ENCODE results near the gene FAM72B. TPM values are rescaled to one million over a fixed set of nuclear protein-coding genes. Genes with fewer than 3 reads are reported as not detected.
"Not testable (repeated sequence)": the region's sequence is repeated elsewhere in the genome, so short reads cannot be mapped to it uniquely, and the experiment has no call there.

Gene FAM72B
- polyA plus RNA-seq (2013, experiment 1 of 2), result 9.7 TPM
- 14.8 TPM for polyA plus RNA-seq (2013, experiment 2 of 2)

DNA sequence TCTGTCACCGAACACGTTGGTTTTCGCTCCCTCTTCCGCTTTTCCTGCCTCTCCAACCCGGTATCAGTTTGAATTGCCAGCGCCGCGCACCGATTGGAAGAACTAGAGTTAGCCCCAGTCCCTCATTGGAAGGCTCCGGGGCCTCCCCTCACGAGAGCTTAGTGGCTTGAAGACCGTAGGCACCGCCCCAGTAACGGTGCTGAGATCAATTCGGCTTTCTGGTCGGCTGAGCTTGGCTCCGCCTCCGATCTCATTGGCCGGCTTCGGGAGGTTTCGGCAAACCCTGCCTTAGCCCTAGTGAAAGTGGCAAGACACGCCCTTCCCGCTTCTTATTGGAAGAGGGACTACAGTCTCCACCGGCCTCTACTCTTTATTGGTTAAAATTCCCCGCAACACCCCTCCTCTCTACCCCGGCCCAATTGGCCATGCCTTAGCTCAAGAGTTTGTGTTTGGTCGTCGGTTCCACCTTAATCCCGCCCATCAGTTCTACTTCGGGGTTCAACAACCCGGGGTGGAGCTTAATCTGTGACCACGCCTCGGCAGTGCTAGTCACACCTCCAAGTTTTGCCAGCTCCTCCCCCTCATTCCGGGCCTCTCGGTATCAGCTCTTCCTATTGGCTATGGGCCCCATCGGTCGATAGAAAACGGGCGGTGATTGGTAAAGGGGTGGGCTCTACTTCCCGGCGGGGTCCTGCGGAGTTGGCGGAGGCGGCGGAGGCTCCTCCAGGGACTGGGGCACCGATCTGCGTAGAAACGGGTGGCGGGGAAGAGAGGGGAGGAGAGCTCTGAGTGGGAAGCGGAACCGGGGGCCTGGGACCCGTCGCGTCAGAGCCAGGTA lies at the start of gene FAM72B, which contains the start of gene SRGAP2C:
Gene FAM72B (minus strand): TSS at position 51 of the 838 bp plus-strand sequence. CDS start 851 bp downstream, outside the sequence.
Gene SRGAP2C (plus strand): TSS at position 686 of the 838 bp plus-strand sequence. CDS start 2,472 bp downstream, outside the sequence.
- H3K9ac ChIP-seq (ENCODE audit: low read depth, low read length); H3K4me1 ChIP-seq (ENCODE audit: insufficient read depth, low read length); H3K27me3 ChIP-seq (ENCODE audit: insufficient read depth, low read length); H3K9me3 ChIP-seq (ENCODE audit: insufficient read depth, low read depth, low read length); H3K36me3 ChIP-seq (ENCODE audit: insufficient read depth, low read length): not testable (repeated sequence)
- peak within 1 kb of the TSS; percentile 56 for H3K4me3 ChIP-seq (ENCODE audit: low read length)
- peak within 1 kb of the TSS; percentile 64; the same call in 1 of the 2 replicates for H3K27ac ChIP-seq (ENCODE audit: low read depth, low read length)
- 0% methylated on average over 31 of the region's 54 CpGs for WGBS

DNA sequence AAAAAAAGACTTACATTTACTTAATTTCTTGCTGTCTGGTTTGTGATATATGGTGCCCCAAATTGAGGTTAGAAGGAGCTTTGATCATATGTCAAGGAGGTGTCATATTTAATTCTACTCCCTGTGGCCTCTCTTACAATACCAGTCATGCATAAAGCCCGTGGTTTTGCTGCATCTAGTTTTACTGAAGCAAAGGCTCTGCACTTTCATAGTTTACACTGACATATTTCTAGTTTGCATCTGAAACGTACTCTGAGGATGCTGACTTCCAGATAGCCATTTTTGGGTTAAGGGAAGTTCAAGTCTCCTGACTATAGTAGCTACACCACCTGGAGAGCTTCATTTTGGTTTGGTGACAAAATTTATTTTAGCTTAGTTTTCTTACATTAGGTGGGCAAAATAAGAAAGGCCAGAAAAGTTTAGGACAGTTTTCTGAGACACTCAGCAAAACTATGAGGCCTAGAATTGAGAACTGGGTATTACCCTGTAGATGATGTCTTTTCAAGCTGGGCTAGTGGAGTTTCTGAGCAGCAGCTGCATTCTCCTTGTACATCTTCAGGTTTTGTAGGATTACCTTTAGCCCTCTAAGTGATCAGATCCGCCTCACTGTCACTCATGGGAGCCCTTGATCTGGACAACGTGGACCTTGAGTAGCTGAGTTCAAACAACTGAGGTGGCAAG lies 48.4 kb upstream of the FAM72B start:
- not testable (repeated sequence) for H3K27me3 ChIP-seq (ENCODE audit: insufficient read depth, low read length); H3K9me3 ChIP-seq (ENCODE audit: insufficient read depth, low read depth, low read length); H3K9ac ChIP-seq (ENCODE audit: low read depth, low read length); H3K36me3 ChIP-seq (ENCODE audit: insufficient read depth, low read length); H3K4me1 ChIP-seq (ENCODE audit: insufficient read depth, low read length); H3K27ac ChIP-seq (ENCODE audit: low read depth, low read length); H3K4me3 ChIP-seq (ENCODE audit: low read length)
- 81% methylated on average over 1 of the region's 4 CpGs for WGBS

DNA sequence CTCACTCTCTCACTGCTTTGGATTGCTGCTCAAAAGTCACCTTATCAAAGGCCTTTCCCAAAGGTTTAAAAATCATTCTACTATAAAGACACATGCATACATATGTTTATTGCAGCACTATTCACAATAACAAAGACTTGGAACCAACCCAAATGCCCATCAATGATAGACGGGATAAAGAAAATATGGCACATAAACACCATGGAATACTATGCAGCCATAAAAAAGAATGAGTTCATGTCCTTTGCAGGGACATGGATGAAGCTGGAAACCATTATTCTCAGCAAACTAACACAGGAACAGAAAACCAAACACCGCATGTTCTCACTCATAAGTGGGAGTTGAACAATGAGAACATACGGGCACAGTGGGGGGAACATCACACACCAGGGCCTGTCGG lies 46.5 kb upstream of the FAM72B start:
- not testable (repeated sequence) for H3K9ac ChIP-seq (ENCODE audit: low read depth, low read length); H3K27ac ChIP-seq (ENCODE audit: low read depth, low read length); H3K4me1 ChIP-seq (ENCODE audit: insufficient read depth, low read length); H3K9me3 ChIP-seq (ENCODE audit: insufficient read depth, low read depth, low read length); H3K27me3 ChIP-seq (ENCODE audit: insufficient read depth, low read length); H3K36me3 ChIP-seq (ENCODE audit: insufficient read depth, low read length); H3K4me3 ChIP-seq (ENCODE audit: low read length)
- 100% methylated on average over 1 of the region's 4 CpGs for WGBS

DNA sequence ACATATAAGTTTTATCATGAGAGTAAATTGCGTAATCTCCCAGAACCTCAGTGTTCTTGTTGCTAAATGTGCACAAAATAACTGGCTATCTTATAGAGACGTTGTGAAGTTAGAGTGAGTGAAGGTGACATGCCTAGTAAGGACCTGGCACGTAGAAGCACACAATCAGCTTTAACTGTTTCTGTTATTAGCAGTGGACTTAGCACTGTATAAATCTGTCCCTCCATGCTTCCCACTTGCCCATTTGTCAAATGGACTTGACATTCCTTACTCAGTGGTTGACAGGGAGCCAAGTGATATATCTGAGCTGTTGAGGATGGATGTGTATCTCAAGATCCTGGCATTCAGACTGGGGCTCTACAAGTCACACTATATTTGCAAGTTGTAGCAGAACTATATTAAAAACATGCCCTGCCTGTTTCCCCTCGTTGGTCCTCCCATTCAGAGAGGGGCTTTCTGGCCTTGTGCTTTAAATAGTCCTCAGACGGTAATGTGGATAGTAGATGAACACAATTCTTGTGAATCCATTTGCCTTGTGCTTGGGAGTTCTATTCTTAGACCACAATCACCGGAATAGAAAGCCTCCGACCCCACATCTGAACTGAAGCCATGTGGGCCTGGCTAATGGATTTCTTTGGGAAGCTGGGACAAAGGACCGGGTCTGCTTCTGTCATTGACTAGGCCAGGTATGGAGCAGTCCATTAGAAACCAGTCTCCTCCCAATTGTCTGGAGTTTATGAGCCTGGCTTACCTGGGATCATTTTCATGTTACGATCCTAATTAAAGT lies 43.6 kb upstream of the FAM72B start:
- not testable (repeated sequence) for H3K4me1 ChIP-seq (ENCODE audit: insufficient read depth, low read length); H3K4me3 ChIP-seq (ENCODE audit: low read length); H3K27me3 ChIP-seq (ENCODE audit: insufficient read depth, low read length); H3K27ac ChIP-seq (ENCODE audit: low read depth, low read length); H3K9ac ChIP-seq (ENCODE audit: low read depth, low read length); H3K9me3 ChIP-seq (ENCODE audit: insufficient read depth, low read depth, low read length); H3K36me3 ChIP-seq (ENCODE audit: insufficient read depth, low read length)
- no CpG with 5 or more reads among the region's 9 CpGs for WGBS

DNA sequence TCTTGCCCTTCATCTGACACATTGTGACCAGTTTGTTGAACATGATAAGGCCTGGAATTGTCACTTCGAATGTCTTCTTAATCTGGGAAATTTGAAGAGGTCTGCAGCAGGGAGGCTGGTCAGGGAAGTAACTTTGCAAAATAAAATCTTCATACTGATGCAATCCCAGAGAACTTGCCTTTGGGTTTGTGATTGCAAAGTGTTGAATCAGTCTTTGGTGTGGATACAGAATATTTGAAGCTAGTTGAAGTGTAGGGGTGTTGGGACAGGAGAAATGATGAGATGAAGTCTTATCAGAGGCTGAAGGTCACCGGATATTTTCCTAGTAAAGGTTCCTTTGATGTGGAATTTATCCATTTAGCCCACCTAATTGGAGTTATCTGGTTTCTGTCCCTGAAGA lies 42.8 kb upstream of the FAM72B start:
- WGBS, result 100% methylated on average over 1 of the region's 2 CpGs
- not testable (repeated sequence) for H3K9ac ChIP-seq (ENCODE audit: low read depth, low read length); H3K36me3 ChIP-seq (ENCODE audit: insufficient read depth, low read length); H3K9me3 ChIP-seq (ENCODE audit: insufficient read depth, low read depth, low read length); H3K27me3 ChIP-seq (ENCODE audit: insufficient read depth, low read length); H3K4me3 ChIP-seq (ENCODE audit: low read length); H3K27ac ChIP-seq (ENCODE audit: low read depth, low read length); H3K4me1 ChIP-seq (ENCODE audit: insufficient read depth, low read length)

DNA sequence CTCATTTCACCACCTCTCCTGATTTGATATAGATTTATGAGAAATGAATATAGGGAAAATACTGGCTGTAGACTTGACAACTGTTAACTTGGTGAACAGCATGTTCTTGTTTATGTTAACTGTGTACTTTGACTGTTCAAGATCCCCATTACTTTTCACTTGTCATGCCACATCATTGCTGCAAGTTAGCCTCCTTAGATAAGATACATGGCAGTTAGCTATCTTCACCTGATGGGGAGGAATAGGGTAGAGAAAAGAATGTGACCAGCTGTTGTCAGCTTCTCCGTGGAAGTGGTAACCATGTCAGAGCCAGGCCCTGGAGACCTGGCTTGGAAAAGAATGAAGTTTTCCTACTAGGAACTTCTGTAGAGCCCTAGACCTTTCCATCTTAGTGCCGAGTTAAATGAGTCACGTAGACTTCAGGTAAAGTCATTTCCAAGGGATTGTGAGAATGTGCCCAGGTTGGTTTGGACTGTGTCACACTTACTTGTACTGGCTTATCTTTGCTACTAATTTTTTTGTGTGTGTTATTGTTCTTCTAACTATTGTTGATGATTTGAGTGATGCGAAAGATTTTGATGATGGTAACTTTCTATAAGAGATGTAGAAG lies 42.3 kb upstream of the FAM72B start:
- not testable (repeated sequence) for H3K36me3 ChIP-seq (ENCODE audit: insufficient read depth, low read length); H3K4me1 ChIP-seq (ENCODE audit: insufficient read depth, low read length); H3K27me3 ChIP-seq (ENCODE audit: insufficient read depth, low read length); H3K27ac ChIP-seq (ENCODE audit: low read depth, low read length); H3K9me3 ChIP-seq (ENCODE audit: insufficient read depth, low read depth, low read length); H3K4me3 ChIP-seq (ENCODE audit: low read length); H3K9ac ChIP-seq (ENCODE audit: low read depth, low read length)
- WGBS, result 90% methylated on average over 2 of the region's 4 CpGs

DNA sequence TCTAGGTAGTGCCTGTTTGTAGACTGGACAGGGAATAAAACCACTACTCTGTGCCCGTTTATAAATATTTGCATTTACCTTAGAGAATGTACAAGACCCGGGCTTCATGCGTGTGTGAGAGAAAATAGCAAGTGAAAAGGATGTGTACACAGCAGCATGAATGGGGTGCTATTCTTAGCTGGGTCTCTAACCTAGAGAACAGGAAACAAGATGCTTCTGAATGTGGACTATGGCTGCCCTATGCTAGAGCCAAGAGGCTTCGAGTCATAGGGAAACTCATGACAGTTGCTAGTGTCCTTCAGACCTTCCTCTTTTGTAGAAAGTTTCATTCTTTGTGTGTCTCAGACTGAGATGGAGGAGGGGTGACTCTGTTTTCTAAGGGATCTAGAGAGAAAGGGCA lies 40.6 kb upstream of the FAM72B start:
- H3K36me3 ChIP-seq (ENCODE audit: insufficient read depth, low read length); H3K4me3 ChIP-seq (ENCODE audit: low read length); H3K4me1 ChIP-seq (ENCODE audit: insufficient read depth, low read length); H3K27ac ChIP-seq (ENCODE audit: low read depth, low read length); H3K9me3 ChIP-seq (ENCODE audit: insufficient read depth, low read depth, low read length); H3K9ac ChIP-seq (ENCODE audit: low read depth, low read length); H3K27me3 ChIP-seq (ENCODE audit: insufficient read depth, low read length): not testable (repeated sequence)
- WGBS, result 100% methylated on average over 1 of the region's 4 CpGs

DNA sequence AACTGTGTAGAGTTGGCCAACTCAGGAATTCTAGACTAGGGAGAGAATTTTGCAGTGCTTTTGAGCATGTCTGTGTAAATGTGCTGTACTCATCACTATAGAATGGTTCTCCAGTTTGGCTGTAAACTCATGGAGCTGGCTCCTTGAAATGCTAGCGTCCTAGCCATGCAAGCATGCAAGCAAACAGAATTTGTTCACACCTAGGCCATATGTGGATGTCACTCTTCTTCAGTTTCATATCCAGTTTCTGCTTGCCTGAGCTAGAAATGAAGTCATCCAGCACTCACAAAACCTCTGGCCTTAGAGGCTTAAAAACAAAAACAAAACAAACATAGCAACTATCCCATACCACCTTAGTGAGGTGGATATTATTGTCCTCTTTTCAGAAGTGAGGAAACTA lies 37.6 kb upstream of the FAM72B start:
- not testable (repeated sequence) for H3K27ac ChIP-seq (ENCODE audit: low read depth, low read length); H3K4me3 ChIP-seq (ENCODE audit: low read length); H3K27me3 ChIP-seq (ENCODE audit: insufficient read depth, low read length); H3K9me3 ChIP-seq (ENCODE audit: insufficient read depth, low read depth, low read length); H3K4me1 ChIP-seq (ENCODE audit: insufficient read depth, low read length); H3K36me3 ChIP-seq (ENCODE audit: insufficient read depth, low read length); H3K9ac ChIP-seq (ENCODE audit: low read depth, low read length)
- 90% methylated on average over 1 of the region's 1 CpG for WGBS

DNA sequence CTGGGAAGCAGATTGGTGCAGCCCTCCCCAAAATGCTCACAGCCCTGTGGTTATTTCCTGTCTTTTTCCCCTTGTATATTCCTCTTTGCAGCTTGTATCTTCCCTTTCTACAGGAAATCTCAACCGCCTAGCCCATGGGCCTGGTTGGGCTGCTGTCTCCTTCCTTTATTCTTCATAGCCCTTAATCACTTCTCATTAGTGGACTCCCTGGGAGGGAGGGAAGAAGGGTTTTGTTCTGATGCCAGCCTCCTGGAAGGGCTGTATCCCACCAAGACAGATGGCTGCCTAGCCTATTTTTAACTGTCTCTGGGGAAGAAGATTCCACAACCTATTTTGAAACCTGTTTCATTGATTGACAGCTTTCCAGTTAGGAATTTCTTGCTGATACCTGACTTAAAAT lies 32.5 kb upstream of the FAM72B start:
- H3K27ac ChIP-seq (ENCODE audit: low read depth, low read length); H3K27me3 ChIP-seq (ENCODE audit: insufficient read depth, low read length); H3K9ac ChIP-seq (ENCODE audit: low read depth, low read length); H3K4me1 ChIP-seq (ENCODE audit: insufficient read depth, low read length); H3K36me3 ChIP-seq (ENCODE audit: insufficient read depth, low read length); H3K9me3 ChIP-seq (ENCODE audit: insufficient read depth, low read depth, low read length); H3K4me3 ChIP-seq (ENCODE audit: low read length): not testable (repeated sequence)
- WGBS, result no CpG with 5 or more reads among the region's 1 CpG

DNA sequence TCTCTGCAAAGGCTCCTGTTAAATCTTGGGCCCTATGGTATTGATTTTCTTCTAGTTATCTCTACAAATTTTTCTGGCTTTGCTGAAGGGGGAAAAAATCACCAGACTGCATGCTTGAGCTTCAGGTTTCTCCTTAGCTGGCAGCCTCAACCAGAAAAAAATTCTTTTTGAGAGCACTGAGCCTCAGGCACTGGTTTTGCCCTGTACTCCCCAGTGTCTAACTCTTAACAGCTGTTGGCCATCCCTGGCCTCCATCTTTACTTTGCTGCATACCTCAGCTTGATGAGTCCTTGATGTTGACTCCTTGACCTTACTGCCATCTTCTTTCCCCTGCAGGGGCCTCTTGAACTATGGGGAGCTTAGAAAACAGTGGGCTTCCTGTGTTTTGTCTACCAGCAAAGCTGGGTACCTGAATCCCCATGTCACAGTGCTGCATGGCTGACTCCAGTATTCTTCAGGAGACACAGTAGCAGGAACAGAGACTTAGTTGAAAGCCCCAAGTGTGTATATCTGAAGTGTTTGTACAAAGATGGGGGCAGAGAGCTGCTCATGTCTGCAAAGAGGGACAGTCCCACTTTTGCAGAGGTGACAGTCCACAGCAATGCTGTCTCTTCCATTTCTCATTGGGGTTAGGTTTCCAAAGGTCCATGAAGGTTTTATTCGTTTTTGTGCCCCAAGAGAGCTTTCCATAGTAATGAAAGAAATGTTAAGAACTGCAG lies 31.7 kb upstream of the FAM72B start:
- not testable (repeated sequence) for H3K27ac ChIP-seq (ENCODE audit: low read depth, low read length); H3K4me1 ChIP-seq (ENCODE audit: insufficient read depth, low read length); H3K9me3 ChIP-seq (ENCODE audit: insufficient read depth, low read depth, low read length); H3K36me3 ChIP-seq (ENCODE audit: insufficient read depth, low read length); H3K9ac ChIP-seq (ENCODE audit: low read depth, low read length); H3K27me3 ChIP-seq (ENCODE audit: insufficient read depth, low read length); H3K4me3 ChIP-seq (ENCODE audit: low read length)
- no CpG with 5 or more reads among the region's 1 CpG for WGBS

Data from HUES64 (cell line).